NOMO-1 treated with dmso at 0.1 percent for 144 hours (cell line): ENCODE measurements around the gene IGFBP2.

Source experiments
- DNase-seq: peaks from one replicate; lab custom pipeline; 2025; ENCODE audit not compliant: unreplicated experiment; lab: John Stamatoyannopoulos, UW

Gene IGFBP2

DNA sequence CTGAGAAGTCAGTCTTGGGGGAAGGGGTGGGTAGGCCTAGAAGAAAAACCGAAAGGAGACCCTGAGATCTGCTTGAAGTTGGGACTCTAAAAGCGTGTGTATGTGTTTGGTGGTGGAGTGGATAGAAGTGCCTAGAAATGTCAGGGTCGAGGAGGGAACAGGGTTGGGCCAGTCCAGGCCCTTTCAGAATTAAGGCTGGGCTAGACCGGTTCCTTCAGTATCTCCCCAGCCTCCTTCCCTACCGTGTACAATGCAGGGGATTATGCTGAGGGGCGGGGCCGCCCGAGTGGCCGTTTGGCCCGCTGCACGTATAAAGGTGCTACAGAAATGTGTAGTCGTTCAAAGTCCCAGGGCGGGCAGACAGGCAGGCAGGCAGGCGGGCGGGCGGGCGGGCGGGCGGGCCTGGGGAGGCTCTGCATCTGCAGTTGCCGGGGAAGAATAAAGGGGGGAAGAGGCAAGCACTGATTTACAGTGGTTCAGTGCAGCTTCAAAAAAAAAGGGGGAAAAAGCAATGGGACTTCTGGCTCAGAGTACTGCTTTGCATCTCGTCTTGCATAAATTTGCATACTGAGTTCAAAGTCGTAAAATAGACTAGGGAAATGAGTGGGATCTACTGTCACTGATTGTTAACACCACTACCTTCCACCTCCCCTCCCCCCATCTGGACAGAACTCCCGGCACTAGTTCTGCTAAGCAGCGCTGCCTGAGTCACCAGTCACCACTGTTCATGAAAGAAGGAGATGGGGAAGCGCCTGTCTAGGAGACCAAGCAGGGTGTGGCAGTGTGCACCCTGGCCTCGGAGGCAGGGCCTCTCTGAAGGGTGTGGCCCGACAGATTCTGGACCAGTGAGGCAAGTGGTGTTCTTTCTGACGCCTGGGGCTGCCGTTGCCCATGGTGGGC, 3.6 kb downstream of the IGFBP2 start:
- DNase-seq: peak; percentile 64

DNA sequence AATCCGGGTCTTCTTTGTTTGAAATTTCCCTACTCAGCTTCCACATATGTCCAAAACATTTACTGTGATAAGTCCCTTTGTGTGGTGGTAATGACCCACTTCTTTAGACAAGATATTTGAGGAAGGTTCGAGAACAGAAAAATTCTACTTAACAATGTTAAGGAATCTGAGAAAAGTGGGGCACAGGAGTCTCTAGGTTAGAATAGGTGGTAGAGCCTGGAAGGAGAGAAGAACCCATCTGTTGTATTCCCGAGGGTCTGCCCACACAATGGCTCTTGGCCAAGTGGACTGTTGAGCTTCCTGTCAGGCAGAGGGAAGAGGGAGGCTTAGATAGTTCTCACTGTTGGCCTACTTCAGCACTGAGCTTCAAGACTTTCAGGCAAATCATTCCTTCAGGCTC, 4.3 kb downstream of the IGFBP2 start:
- DNase-seq: no peak

- no peak for DNase-seq
Observed at GRCh38 chr2:216643986-216644659, 10.9 kb downstream of the IGFBP2 start.

- DNase-seq: no peak
Observed at GRCh38 chr2:216644842-216645635, 11.8 kb downstream of the IGFBP2 start.

- no peak for DNase-seq
Observed at GRCh38 chr2:216645636-216645950, 12.4 kb downstream of the IGFBP2 start.

- DNase-seq: no peak
Observed at GRCh38 chr2:216646116-216646515, 12.9 kb downstream of the IGFBP2 start.

DNA sequence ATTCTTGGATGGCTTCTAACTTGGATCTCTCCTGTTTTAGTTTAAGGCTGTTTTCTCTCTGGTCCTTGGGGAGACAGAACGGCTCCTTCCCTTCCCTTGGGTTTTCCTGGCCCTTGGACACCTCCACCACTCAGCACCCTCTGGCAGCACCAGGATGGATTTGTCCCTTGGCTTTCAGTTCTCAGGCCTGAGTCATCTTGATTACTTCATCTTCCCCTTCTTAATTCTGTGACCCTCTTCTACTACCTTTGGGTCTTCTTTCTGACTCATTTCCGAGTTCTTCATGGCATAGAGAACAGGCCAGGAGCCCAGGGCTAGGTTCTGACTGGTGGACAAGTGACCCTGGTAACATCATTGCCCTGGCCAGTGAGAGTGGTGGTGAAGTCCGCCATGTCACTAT, 14.9 kb downstream of the IGFBP2 start:
- no peak for DNase-seq

GRCh38 chr2:216649574-216649973, 16.4 kb downstream of the IGFBP2 start:
- no peak for DNase-seq

GRCh38 chr2:216650626-216651257, 17.5 kb downstream of the IGFBP2 start:
- no peak for DNase-seq

GRCh38 chr2:216651351-216651881, 18.2 kb downstream of the IGFBP2 start:
- DNase-seq: no peak

DNA sequence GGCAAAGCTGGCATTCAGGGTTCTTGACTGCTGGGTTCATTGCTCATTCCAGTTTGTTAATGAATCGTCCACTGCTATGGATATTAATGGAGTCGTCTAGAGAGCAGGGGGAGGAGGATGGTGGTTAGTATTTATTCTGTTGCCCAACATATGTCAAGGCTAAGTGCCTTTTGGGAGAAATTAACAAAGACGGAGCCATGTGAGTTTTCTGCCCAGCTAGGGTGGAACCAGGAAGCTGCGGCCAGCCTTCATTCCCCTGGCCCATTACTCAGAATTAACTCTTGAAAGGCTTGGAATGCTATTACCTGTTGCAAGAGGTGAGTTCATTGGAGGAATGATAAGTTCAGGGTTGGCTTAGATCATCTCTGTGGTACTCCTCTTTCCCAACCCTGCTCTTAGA, 19.3 kb downstream of the IGFBP2 start:
- no peak for DNase-seq

DNA sequence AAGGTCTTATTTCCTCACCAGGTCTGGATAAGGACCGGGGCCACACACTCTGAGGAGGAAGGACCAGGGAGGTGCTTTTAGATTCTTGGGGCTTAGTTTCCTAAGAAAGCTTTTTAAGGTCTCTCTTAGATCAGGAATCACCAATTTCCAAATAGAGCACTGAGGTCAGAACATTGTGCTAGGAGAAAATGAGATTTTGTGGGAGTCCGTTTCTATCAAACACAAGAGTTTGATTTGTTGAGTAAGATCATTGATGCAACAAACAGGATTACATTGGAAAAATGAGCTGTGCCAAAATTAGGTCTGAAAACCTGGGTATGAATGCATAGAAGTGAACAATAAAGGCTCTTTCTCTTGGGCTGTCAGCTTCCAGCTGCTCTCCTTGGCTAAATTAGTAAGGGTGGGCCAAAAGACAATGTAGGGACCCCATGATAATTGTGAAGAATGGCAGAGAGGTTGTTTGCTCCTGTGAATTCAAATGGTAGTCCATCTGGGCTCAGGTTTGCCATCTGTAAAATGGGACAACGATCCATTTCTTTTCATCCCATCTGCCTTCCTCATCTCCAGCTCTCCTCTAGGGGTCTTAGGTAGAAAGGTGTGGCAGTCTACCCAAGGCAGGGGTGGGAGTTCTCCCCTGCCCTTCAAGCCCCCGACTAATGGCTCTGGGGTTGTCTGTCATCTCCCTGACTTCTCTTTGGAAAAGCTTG, 20.0 kb downstream of the IGFBP2 start:
- no peak for DNase-seq

DNA sequence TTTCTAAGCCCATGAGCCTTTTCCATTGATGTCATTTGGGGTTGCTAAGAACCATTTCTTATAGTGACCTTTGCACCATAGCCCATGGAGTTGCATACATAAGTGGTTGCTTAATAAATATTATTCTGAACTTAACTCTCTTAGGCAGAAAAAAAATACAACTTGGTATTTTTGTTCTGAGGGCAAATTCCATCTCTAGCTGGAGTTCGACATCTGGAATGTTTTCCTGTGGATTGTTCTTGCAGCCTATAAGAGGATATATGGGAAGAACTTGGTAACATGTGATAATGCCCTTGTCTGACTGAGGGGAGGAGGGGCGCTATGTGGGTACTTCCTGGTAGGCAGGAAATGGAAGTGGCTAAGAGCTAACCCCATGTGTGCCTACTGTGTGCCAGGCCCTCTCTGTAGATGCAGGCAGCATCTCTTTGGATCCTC, 20.7 kb downstream of the IGFBP2 start:
- DNase-seq: no peak

GRCh38 chr2:216654528-216655052, 21.4 kb downstream of the IGFBP2 start:
- DNase-seq: no peak

- no peak for DNase-seq
Observed at GRCh38 chr2:216657086-216657855, 24.1 kb downstream of the IGFBP2 start.

- DNase-seq: no peak
Observed at GRCh38 chr2:216657980-216658379, 24.8 kb downstream of the IGFBP2 start.

DNA sequence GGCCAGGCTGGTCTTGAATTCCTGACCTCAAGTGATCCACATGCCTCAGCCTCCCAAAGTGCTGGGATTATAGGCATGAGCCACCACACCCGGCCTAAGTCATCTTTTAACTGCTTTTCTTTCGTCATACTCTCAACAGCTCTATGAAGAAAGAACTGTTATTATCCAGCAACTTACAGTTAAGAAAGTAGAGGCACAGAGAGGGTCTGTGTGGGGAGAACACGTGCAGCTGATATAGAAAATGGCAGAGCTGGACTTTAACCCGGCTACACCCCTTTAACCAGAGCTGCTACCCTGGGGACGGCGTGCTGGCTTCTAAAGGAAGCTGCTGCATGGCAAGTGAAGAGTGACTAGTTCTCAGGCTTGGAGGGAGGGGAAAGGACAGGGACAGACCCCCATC, 25.5 kb downstream of the IGFBP2 start:
- DNase-seq: no peak

GRCh38 chr2:216659276-216659675, 26.1 kb downstream of the IGFBP2 start:
- no peak for DNase-seq

DNA sequence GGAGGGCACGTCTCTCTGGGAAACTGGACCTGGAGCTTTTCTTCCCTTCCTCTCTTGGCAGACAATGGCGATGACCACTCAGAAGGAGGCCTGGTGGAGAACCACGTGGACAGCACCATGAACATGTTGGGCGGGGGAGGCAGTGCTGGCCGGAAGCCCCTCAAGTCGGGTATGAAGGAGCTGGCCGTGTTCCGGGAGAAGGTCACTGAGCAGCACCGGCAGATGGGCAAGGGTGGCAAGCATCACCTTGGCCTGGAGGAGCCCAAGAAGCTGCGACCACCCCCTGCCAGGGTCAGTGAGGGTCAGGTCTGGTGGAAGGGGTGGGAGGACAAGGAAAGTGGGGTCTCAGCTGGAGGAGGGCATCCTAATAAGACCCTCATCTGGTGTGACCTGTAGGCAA, 27.3 kb downstream of the IGFBP2 start:
- no peak for DNase-seq
